ENCODE data around the gene AHCTF1. TPM values are rescaled to one million over a fixed set of nuclear protein-coding genes. Genes with fewer than 3 reads are reported as not detected.

The AHCTF1 gene
- total and polyA plus RNA-seq, 12 donors = 10.0 to 42.6 (median 27.9) TPM

DNA sequence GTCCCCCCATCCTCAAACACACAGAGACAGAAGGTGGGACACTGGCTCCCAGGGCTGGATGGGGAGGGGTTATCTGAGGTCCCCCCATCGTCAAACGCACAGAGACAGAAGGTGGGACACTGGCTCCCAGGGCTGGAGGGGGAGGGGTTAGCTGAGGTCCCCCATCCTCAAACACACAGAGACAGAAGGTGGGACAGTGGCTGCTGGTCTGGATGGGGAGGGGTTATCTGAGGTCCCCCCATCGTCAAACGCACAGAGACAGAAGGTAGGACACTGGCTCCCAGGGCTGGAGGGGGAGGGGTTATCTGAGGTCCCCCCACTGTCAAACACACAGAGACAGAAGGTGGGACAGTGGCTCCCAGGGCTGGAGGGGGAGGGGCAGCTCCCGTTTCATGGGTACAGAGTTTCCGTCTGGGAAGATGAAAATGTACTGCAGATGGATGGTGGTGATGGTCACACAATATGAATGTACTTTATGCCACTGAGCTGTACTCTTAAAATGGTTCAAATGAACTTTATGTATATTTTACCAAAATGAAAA is 138.3 kb downstream of the AHCTF1 start:
- no peak for TF ChIP-seq POLR2A (IDR thresholded peaks at IDR 0.05)
- TF ChIP-seq CTCF (IDR thresholded peaks at IDR 0.05) = no peak
- intact Hi-C loops (cut with DNase I) = no loop called here
- H3K27me3 ChIP-seq = no peaks in the 10 kb centered on the region
- 14 to 29% (median 26%) methylated on average over 6 of the region's 6 CpGs for WGBS, 4 donors
- no peaks in the 10 kb centered on the region for H3K9me3 ChIP-seq (replicated peaks in 1 of 3)
- H3K4me1 ChIP-seq (replicated peaks in 1 of 2) = peaks cover 3 to 5% of the 10 kb centered on the region in 2 donors
- H3K4me3 ChIP-seq = no peak overlapping the region
- H3K36me3 ChIP-seq (replicated peaks in 1 of 2) = no peaks in the 10 kb centered on the region
- DNase-seq = no peak
- no peak overlapping the region for H3K27ac ChIP-seq

DNA sequence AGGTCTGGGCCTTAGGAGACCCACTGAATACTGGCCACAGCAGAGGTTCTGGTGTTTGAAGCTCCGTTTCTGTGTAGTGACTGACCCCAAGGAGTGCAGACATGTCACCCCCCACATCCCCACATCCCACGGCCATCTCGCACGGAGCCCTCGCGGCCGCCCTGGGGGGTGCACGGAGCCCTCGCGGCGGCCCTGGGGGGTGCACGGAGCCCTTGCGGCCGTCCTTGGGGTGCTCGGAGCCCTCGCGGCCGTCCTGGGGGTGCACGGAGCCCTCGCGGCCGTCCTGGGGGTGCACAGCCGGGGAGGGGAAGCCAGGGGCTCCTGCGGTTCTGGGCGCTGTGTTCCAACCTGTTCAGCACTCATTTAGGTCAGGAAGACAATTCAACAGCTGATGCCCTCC is 139.1 kb downstream of the AHCTF1 start:
- H3K36me3 ChIP-seq (replicated peaks in 1 of 2) = no peaks in the 10 kb centered on the region
- WGBS, 4 donors = 76 to 88% (median 85%) methylated on average over 14 to 25 of the region's 25 CpGs
- H3K9me3 ChIP-seq (replicated peaks in 1 of 3) = no peaks in the 10 kb centered on the region
- DNase-seq = no peak
- H3K4me3 ChIP-seq = no peak overlapping the region
- H3K27me3 ChIP-seq = no peaks in the 10 kb centered on the region
- H3K4me1 ChIP-seq (replicated peaks in 1 of 2) = peaks cover 3 to 5% of the 10 kb centered on the region in 2 donors
- H3K27ac ChIP-seq = no peak overlapping the region
- TF ChIP-seq CTCF (IDR thresholded peaks at IDR 0.05) (no peak), POLR2A (IDR thresholded peaks at IDR 0.05) (no peak)
- intact Hi-C loops (cut with DNase I) = no loop called here

GRCh38 chr1:246791303-246791918 is 140.3 kb downstream of the AHCTF1 start:
- WGBS, 4 donors = 82 to 89% (median 84%) methylated on average over 14 to 17 of the region's 17 CpGs
- no peak overlapping the region for H3K27ac ChIP-seq
- no peak overlapping the region for H3K4me3 ChIP-seq
- no peaks in the 10 kb centered on the region for H3K36me3 ChIP-seq (replicated peaks in 1 of 2)
- H3K27me3 ChIP-seq = no peaks in the 10 kb centered on the region
- TF ChIP-seq CTCF (IDR thresholded peaks at IDR 0.05) (no peak), POLR2A (IDR thresholded peaks at IDR 0.05) (no peak)
- DNase-seq = no peak
- peaks cover 3 to 5% of the 10 kb centered on the region in 2 donors for H3K4me1 ChIP-seq (replicated peaks in 1 of 2)
- no peaks in the 10 kb centered on the region for H3K9me3 ChIP-seq (replicated peaks in 1 of 3)
- intact Hi-C loops (cut with DNase I) = no loop called here

GRCh38 chr1:246790833-246791232 is 140.9 kb downstream of the AHCTF1 start:
- DNase-seq = peak in 1 of 7 donors; percentile 18
- no peaks in the 10 kb centered on the region for H3K36me3 ChIP-seq (replicated peaks in 1 of 2)
- no peaks in the 10 kb centered on the region for H3K27me3 ChIP-seq
- WGBS, 4 donors = 85 to 91% (median 88%) methylated on average over 14 to 19 of the region's 19 CpGs
- H3K4me1 ChIP-seq (replicated peaks in 1 of 2) = peaks cover 3 to 5% of the 10 kb centered on the region in 2 donors
- TF ChIP-seq CTCF (IDR thresholded peaks at IDR 0.05) = no peak
- TF ChIP-seq POLR2A (IDR thresholded peaks at IDR 0.05) = no peak
- no peak overlapping the region for H3K4me3 ChIP-seq
- H3K9me3 ChIP-seq (replicated peaks in 1 of 3) = no peaks in the 10 kb centered on the region
- no peak overlapping the region for H3K27ac ChIP-seq
- intact Hi-C loops (cut with DNase I) = no loop called here

All from adrenal gland (tissue), 12 donors.